HG02623 (cell line): ENCODE results near the gene TSEN2.
"Not testable (repeated sequence)": the region's sequence is repeated elsewhere in the genome, so short reads cannot be mapped to it uniquely, and the experiment has no call there.

Experiments
- ATAC-seq: cut with Tn5 transposase; IDR thresholded peaks from one replicate; pipeline ENCODE4 v1.9.1; 2021; ENCODE audit warnings: moderate library complexity; ENCODE audit not compliant: unreplicated experiment

The TSEN2 gene

DNA sequence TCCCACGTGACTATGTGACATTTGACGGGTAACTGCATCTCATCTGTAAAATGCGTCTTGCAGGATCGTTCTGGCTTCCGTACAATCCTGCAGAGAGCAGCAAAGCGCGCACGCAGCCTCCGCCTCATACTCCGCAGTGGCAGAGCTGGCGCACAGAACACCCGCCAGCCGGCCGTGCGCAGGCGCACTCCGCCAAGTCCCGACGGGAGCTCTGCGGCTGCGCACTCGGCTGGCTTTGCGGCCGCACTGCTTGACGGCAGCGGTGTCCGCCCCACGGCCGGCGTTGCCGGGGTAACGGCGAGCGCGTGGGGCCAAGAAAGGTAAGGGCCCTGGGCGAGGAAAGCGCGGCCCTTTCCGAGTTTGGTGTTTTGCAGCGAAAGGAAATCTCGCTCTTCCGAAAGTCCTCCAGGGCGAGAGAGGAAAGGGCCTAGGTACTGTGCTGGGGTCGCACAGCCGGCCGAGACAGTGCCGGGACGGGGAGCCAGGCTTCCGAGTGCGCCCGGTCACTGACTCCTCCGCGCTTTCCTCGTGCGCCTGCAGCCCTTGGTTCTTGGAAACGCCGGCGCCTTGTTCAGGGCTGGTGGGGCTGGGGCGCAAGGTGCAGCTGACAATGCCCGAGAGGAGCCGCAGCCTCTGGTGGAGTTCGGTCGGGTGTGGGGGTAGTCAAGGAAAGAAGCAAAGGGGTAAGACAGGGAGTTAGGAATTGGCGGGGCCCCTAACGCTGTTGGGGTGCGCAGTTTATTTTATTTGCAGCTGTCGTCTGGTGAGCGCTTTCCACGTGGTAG lies at the start of gene TSEN2:
Gene TSEN2 (plus strand): TSS at position 283 of the 785 bp plus-strand sequence. CDS start 5,321 bp downstream, outside the sequence.
- ATAC-seq, result peak; percentile 93

GRCh38 chr3:12436514-12437220 lies 47.6 kb upstream of the TSEN2 start:
- no peak for ATAC-seq

- ATAC-seq, result no peak
Observed at GRCh38 chr3:12437221-12437605, 47.1 kb upstream of the TSEN2 start.

DNA sequence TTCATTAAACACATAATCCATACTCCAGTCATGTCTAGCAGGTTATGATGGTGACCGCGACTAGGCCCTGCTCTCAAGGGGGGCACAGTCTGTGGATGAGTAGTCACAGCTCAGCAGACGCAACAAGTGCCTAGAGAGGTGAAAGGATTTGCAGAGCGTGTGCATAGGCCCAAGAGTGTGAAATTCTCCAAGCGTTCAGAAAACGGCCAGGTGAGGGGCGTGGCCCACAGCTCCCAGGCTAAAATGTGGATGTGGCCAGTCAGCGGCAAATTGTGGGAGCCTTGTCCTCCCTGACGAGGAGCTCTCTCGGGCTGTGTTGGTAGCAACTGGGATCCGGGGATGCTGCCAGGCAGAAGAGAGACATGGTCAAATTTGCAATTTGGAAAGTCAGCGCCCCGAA lies 46.4 kb upstream of the TSEN2 start:
- ATAC-seq, result no peak

- no peak for ATAC-seq
Observed at GRCh38 chr3:12438318-12438717, 46.0 kb upstream of the TSEN2 start.

- ATAC-seq, result no peak
Observed at GRCh38 chr3:12439161-12439940, 44.9 kb upstream of the TSEN2 start.

DNA sequence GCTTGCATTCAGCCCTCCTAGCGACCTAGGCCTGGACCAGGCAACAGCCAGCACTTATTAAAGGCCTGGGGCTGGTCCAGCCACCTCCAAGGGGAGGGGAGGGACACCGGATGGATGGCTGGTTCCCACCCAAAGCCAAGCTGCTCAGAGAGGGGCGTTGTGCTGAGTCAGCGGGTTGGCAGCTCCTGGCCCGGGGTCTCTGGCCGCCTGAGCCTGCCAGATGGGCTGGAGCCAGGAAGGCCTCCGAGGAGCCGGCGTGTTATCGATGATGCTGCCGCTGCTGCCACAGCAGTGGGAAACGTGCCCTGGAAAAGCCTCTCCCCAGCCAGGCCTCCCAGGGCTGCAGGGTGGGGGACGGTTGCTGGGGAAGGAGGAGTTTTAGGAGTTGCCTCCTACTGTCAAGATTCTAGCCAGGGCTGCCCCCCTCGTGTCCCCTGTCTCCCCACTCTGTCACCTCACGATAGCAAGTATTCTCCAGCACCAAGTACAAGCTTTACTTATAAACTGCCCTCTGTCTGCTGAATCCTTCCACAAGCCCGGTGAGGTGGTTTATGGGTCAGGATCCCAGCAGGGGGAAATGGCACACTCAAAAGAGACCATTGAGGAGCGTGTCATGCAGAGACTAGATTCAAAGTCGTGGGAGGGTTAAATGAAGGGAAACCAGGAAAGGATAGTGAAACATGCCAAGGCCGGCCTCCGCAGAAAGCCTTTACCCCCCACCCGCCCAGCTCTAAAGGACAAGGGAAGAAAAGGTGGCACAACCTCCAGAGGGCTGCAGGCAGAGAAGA lies 43.2 kb upstream of the TSEN2 start:
- no peak for ATAC-seq

GRCh38 chr3:12442654-12443501 lies 41.4 kb upstream of the TSEN2 start:
- ATAC-seq, result no peak

DNA sequence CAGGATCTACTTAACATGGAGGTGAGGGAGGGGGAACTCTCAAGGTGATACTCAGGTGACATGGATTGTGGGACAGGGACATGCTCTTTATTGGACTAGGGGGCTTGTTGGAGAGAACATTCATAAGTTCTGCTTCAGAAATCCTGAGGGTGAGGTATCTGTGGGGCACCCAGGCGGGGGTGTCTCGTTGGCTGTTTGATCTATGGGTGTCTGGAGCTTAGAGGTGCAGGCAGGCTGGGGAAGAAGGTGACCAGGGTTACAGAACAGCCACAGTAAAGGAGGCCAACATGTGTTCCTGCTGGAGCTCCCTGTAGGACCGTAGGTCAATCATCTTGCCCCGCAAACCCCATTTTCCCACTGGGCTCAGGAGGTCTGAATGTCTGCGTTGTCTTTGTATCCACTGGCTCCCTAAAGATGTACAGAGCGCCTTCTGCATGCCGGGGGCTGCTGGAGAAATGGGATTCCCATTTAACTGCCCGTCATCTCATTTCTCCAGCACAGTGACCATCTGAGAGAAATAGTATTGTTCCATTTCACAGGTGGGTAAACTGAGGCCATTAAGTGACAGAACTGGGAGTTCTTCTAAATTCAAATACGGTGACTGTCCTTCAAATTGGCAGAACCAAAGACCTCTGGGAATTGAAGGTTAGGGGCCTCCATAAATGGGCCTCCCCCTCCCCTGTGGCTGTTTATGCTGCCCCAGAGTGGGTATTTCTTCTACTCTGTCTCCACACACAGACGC lies 40.3 kb upstream of the TSEN2 start:
- ATAC-seq, result no peak

GRCh38 chr3:12444582-12445471 lies 39.5 kb upstream of the TSEN2 start:
- no peak for ATAC-seq

GRCh38 chr3:12445523-12446240 lies 38.6 kb upstream of the TSEN2 start:
- no peak for ATAC-seq

DNA sequence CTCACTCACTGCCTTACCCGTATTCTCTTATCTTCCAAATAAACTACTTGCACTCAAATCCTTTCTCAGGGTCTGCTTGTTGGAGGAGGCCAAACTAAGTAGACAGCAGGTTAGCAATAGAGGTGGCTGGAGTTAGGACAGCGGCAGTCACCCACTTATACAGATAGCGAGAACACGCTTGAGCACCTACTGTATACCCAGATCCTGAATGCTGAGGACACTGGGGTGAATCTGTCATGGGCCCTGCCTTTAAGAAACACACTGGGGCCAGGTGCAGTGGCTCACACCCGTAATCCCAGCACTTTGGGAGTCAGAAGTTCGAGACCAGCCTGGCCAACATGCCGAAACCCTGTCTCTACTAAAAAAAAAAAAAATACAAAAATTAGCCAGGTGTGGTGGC lies 38.0 kb upstream of the TSEN2 start:
- ATAC-seq, result no peak

DNA sequence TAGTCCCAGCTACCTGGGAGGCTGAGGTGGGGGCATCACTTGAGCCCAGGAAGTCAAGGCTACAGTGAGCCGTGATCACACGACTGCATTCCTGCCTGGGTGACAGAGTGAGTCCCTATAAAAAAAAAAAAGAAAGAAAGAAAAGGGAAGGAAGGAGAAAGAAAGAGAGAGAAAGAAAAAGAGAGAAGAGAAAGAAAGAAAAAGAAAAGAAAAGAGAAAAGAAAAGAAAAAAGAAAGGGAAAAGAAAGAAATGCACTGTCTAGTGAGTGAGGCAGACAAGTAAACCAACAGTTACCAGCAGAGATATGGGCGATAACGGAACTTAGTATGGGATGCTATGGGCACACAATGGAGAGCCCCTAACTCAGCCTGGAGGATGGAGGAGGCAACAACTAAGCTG lies 37.2 kb upstream of the TSEN2 start:
- no peak for ATAC-seq

DNA sequence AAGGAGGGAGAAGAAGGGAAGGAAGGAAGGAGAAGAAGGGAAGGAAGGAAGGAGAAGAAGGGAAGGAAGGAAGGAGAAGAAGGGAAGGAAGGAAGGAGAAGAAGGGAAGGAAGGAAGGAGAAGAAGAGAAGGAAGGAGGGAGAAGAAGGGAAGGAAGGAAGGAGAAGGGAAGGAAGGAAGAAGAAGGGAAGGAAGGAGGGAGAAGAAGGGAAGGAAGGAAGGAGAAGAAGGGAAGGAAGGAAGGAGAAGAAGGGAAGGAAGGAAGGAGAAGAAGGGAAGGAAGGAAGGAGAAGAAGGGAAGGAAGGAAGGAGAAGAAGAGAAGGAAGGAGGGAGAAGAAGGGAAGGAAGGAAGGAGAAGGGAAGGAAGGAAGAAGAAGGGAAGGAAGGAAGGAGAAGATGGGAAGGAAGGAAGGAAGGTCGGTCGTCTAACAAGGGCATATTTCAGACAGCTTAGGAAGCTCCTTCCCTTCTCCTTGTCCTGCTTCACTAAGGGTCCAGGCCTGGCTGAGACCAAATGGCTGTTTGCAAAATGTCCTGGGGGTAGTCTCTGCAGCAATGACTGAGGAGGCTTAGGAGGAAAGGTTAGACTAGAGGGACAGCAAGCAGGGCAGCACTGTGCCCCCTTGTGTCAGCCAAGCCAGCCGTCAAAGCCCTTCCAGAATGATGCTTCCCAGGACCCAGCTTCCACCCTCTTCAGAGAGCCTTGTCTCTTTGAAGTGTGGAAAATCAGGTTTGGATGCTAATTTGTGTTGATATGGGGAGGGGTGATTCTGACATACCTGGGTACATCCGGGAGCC lies 35.7 kb upstream of the TSEN2 start:
- not testable (repeated sequence) for ATAC-seq

DNA sequence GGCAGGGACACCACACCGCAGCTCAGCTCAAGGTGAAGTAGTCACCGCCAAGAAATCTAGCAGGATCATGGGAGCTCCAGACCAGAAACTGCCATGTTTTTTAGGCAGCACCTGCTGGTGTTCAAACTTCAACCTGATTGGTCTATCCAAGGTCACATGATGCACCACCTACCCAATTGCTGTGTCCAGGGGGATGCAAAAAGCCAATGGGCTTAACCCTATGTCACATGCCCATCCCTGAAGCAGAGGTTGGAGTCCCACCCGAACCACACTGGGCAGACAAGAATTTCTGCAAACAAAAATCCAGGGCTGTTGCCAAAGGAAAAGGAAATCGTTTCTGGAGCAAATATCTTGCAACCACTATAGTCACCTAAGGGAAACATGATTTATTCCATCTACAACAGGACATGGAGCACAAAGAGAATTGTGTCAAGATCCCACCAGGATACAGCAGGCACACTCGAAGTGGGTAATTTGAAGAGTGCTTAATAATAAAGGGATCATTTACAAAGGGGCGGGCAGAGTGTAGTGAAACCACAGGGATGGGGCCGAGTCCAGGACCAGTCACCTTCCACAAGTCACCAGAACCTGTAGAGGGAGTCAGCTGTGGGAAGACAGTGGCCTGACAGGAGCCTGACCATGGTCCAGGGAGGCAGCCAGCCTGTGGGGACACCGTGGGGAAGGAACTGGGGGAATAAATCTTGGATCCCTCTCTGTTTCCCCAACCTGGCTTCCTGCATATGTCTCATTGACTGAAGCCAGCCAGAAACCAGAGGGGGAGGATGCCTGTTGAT lies 34.2 kb upstream of the TSEN2 start:
- no peak for ATAC-seq

DNA sequence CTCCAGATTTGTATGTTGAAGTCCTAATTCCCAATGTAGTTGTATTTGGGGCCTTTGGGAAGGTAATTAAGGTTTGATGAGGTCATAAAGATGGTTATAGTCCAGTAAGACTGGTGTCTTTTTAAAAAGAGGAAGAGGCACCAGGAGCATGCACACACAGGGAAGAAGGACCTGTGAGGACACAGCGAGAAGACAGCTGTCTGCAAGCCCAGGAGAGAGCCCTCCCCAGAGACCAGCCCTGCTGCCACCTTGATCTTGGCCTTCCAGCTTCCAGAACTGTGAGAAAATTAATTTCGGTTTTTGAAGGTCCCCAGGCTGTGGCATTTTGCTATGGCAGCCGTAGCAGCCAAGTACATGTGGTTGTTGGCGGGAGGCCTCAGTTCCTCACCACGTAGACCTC lies 32.8 kb upstream of the TSEN2 start:
- ATAC-seq, result no peak
